GM23338 (cell line): Measurements from ENCODE around the gene NDEL1.

ENCODE experiments used
- CREB1 ChIP-seq: fragments of 250-450 bp; sonication (Bioruptor Pico); IDR thresholded peaks from 2 replicates; pipeline ENCODE4 v1.5.0; 2020; ENCODE audit warnings: low read depth, mild to moderate bottlenecking, moderate library complexity
- EZH2 ChIP-seq: fragments of 200-600 bp; sonication (generic); IDR thresholded peaks from one replicate; pipeline ENCODE4 v1.8.0; 2017; ENCODE audit warnings: antibody characterized with exemption, mild to moderate bottlenecking, low read depth; ENCODE audit not compliant: unreplicated experiment
- EZH2phosphoT487 ChIP-seq: fragments of 200-600 bp; sonication (generic); IDR thresholded peaks from one replicate; pipeline ENCODE4 v1.8.1; 2018; ENCODE audit warnings: antibody characterized with exemption; ENCODE audit not compliant: unreplicated experiment
- JUNB ChIP-seq: IDR thresholded peaks from one replicate; pipeline ENCODE4 v1.6.1; 2016; ENCODE audit warnings: antibody characterized with exemption; ENCODE audit not compliant: unreplicated experiment
- POLR2AphosphoS5 ChIP-seq: IDR thresholded peaks from 2 replicates; pipeline ENCODE4 v1.6.1; 2016; ENCODE audit warnings: antibody characterized with exemption, low read depth
- STAT1 ChIP-seq: IDR thresholded peaks from one replicate; pipeline ENCODE4 v1.6.1; 2016; ENCODE audit warnings: antibody characterized with exemption; ENCODE audit not compliant: unreplicated experiment
- ZNF114 ChIP-seq: fragments of 250-450 bp; sonication (Bioruptor Pico); IDR thresholded peaks from 2 replicates; pipeline ENCODE4 v1.5.0; 2020; ENCODE audit warnings: mild to moderate bottlenecking, moderate library complexity
- TF ChIP-seq, protein P1 (sequence below), 2 experiments: fragments of 200-600 bp in 1 of 2; sonication (generic) in 1 of 2; conservative IDR thresholded peaks; 2 replicates each; pipeline versions ENCODE4 v1.5.1 to v1.6.1; 2016 to 2017; ENCODE audit warnings: antibody characterized with exemption in 2 of 2, low read depth in 2 of 2, mild to moderate bottlenecking in 2 of 2, moderate library complexity in 1 of 2
- TF ChIP-seq, protein P2 (sequence below): IDR thresholded peaks from one replicate; pipeline ENCODE4 v1.6.1; 2018; ENCODE audit warnings: antibody characterized with exemption; ENCODE audit not compliant: unreplicated experiment

DNA sequence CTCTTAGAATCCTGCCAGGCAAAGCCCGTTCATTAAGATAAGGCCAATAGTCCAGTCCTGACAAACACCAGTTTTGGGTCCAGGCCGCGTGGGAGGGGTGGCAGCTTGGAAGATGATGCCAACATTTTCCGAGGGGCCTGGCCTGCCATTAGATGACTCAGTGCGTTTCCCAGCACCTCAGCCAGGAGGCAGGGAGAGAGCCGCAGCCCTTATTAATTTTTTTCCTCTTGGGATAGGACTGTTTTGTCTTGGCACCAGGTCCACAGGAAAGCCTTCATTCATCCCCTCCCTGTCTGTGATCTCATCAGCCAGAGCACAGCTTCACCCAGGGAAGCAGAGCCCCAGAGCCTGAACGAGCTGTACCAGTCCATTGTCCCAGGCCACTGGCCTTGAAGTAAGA lies 4.7 kb upstream of the NDEL1 start:
- TF ChIP-seq, protein P1, sequence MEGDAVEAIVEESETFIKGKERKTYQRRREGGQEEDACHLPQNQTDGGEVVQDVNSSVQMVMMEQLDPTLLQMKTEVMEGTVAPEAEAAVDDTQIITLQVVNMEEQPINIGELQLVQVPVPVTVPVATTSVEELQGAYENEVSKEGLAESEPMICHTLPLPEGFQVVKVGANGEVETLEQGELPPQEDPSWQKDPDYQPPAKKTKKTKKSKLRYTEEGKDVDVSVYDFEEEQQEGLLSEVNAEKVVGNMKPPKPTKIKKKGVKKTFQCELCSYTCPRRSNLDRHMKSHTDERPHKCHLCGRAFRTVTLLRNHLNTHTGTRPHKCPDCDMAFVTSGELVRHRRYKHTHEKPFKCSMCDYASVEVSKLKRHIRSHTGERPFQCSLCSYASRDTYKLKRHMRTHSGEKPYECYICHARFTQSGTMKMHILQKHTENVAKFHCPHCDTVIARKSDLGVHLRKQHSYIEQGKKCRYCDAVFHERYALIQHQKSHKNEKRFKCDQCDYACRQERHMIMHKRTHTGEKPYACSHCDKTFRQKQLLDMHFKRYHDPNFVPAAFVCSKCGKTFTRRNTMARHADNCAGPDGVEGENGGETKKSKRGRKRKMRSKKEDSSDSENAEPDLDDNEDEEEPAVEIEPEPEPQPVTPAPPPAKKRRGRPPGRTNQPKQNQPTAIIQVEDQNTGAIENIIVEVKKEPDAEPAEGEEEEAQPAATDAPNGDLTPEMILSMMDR (conservative IDR thresholded peaks at IDR 0.05; ENCODE audit: low read depth in 2 of 2), result no peak
- TF ChIP-seq ZNF114 (CRISPR knock-in tag) (no peak), POLR2AphosphoS5 (no peak), CREB1 (no peak), EZH2 (no peak), STAT1 (no peak), JUNB (no peak), EZH2phosphoT487 (no peak)
- TF ChIP-seq, protein P2, sequence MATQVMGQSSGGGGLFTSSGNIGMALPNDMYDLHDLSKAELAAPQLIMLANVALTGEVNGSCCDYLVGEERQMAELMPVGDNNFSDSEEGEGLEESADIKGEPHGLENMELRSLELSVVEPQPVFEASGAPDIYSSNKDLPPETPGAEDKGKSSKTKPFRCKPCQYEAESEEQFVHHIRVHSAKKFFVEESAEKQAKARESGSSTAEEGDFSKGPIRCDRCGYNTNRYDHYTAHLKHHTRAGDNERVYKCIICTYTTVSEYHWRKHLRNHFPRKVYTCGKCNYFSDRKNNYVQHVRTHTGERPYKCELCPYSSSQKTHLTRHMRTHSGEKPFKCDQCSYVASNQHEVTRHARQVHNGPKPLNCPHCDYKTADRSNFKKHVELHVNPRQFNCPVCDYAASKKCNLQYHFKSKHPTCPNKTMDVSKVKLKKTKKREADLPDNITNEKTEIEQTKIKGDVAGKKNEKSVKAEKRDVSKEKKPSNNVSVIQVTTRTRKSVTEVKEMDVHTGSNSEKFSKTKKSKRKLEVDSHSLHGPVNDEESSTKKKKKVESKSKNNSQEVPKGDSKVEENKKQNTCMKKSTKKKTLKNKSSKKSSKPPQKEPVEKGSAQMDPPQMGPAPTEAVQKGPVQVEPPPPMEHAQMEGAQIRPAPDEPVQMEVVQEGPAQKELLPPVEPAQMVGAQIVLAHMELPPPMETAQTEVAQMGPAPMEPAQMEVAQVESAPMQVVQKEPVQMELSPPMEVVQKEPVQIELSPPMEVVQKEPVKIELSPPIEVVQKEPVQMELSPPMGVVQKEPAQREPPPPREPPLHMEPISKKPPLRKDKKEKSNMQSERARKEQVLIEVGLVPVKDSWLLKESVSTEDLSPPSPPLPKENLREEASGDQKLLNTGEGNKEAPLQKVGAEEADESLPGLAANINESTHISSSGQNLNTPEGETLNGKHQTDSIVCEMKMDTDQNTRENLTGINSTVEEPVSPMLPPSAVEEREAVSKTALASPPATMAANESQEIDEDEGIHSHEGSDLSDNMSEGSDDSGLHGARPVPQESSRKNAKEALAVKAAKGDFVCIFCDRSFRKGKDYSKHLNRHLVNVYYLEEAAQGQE, result no peak
